Neural crest cell (in vitro differentiated cells): ENCODE results near the gene CAMK2D. TPM values are rescaled to one million over a fixed set of nuclear protein-coding genes. Genes with fewer than 3 reads are reported as not detected.

Experiments
- DNase-seq: peaks from one replicate; pipeline ENCODE4 v3.0.0; 2021; ENCODE audit warnings: low read depth, mixed read lengths, low spot score
- H3K27ac Mint-ChIP-seq: one replicate; pipeline ENCODE4 v1.8.0; 2021; ENCODE audit warnings: mild to moderate bottlenecking, mixed read lengths; ENCODE audit not compliant: unreplicated experiment
- H3K27me3 Mint-ChIP-seq: 2 replicates; pipeline ENCODE4 v1.8.0; 2021; ENCODE audit warnings: low read depth, mild to moderate bottlenecking, mixed read lengths
- H3K36me3 Mint-ChIP-seq: 2 replicates; pipeline ENCODE4 v1.8.0; 2021; ENCODE audit warnings: low read depth, mild to moderate bottlenecking, mixed read lengths
- H3K4me1 Mint-ChIP-seq: 2 replicates; pipeline ENCODE4 v1.8.0; 2021; ENCODE audit warnings: mixed read lengths
- H3K4me3 Mint-ChIP-seq: one replicate; pipeline ENCODE4 v1.8.0; 2021; ENCODE audit warnings: mild to moderate bottlenecking, mixed read lengths
- H3K9me3 Mint-ChIP-seq: 2 replicates; pipeline ENCODE4 v1.8.0; 2021; ENCODE audit warnings: mixed read lengths
- CTCF ChIP-seq: fragments of 200-600 bp; sonication (generic); conservative IDR thresholded peaks from 2 replicates; pipeline ENCODE4 v1.5.0; 2021; ENCODE audit warnings: antibody characterized with exemption, mild to moderate bottlenecking
- total RNA-seq: library from RNA; stranded (reverse); gene quantifications from 2 replicates; pipeline ENCODE4 v1.2.1, GENCODE V29; 2021

Gene CAMK2D
- total RNA-seq, 1 donor from 2014 or later: 33.7 TPM

- H3K27me3 Mint-ChIP-seq: no peaks in the 10 kb centered on the region
- peaks cover 5% of the 10 kb centered on the region for H3K9me3 Mint-ChIP-seq
- H3K27ac Mint-ChIP-seq: no peak overlapping the region
- DNase-seq: no peak
- no peak for TF ChIP-seq CTCF
- H3K4me3 Mint-ChIP-seq: no peak overlapping the region
- H3K4me1 Mint-ChIP-seq: no peaks in the 10 kb centered on the region
- peaks cover 4% of the 10 kb centered on the region for H3K36me3 Mint-ChIP-seq
Measured at GRCh38 chr4:113574636-113575103, 186.9 kb downstream of the CAMK2D start.

- Mint-ChIP-seq H3K4me1 (no peaks in the 10 kb centered on the region), H3K27ac (no peak overlapping the region), H3K36me3 (peaks cover 4% of the 10 kb centered on the region), H3K9me3 (peaks cover 5% of the 10 kb centered on the region), H3K27me3 (no peaks in the 10 kb centered on the region), H3K4me3 (no peak overlapping the region)
- no peak for DNase-seq
- TF ChIP-seq CTCF: no peak
Measured at GRCh38 chr4:113572620-113573019, 188.9 kb downstream of the CAMK2D start.

- Mint-ChIP-seq H3K4me3 (no peak overlapping the region), H3K27ac (peak overlapping the region; percentile 29), H3K27me3 (no peaks in the 10 kb centered on the region), H3K4me1 (peaks cover 9% of the 10 kb centered on the region), H3K9me3 (no peaks in the 10 kb centered on the region), H3K36me3 (no peaks in the 10 kb centered on the region)
- no peak for DNase-seq
- no peak for TF ChIP-seq CTCF
Measured at GRCh38 chr4:113566015-113566795, 195.3 kb downstream of the CAMK2D start.

GRCh38 chr4:113565702-113566012, 195.9 kb downstream of the CAMK2D start:
- no peak overlapping the region for H3K4me3 Mint-ChIP-seq
- H3K27me3 Mint-ChIP-seq: no peaks in the 10 kb centered on the region
- H3K9me3 Mint-ChIP-seq: no peaks in the 10 kb centered on the region
- no peak overlapping the region for H3K27ac Mint-ChIP-seq
- no peak for TF ChIP-seq CTCF
- H3K36me3 Mint-ChIP-seq: no peaks in the 10 kb centered on the region
- H3K4me1 Mint-ChIP-seq: peaks cover 9% of the 10 kb centered on the region
- DNase-seq: no peak

GRCh38 chr4:113564493-113564892, 197.0 kb downstream of the CAMK2D start:
- H3K4me1 Mint-ChIP-seq: peaks cover 9% of the 10 kb centered on the region
- H3K9me3 Mint-ChIP-seq: no peaks in the 10 kb centered on the region
- DNase-seq: no peak
- H3K27me3 Mint-ChIP-seq: no peaks in the 10 kb centered on the region
- TF ChIP-seq CTCF: no peak
- H3K36me3 Mint-ChIP-seq: no peaks in the 10 kb centered on the region
- H3K4me3 Mint-ChIP-seq: no peak overlapping the region
- no peak overlapping the region for H3K27ac Mint-ChIP-seq
